IMR-90 (cell line): Measurements from ENCODE around the gene LRRC15. TPM values are rescaled to one million over a fixed set of nuclear protein-coding genes. Genes with fewer than 3 reads are reported as not detected.

Source experiments
- ATAC-seq: fragments of 200-7000 bp; cut with Tn5 transposase; 2 replicates; pipeline ENCODE4 v1.9.1; 2020; ENCODE audit warnings: low read depth, mild to moderate bottlenecking, moderate library complexity
- BruUV-seq: library from RNA; stranded (reverse); fragments of 400-500 nt; replicated peaks from 2 replicates; lab custom pipeline; 2021; lab: Mats Ljungman, UMichigan
- CTCF ChIA-PET: fragments of 300-600 bp; formaldehyde crosslinking; extraction: SDS; loops from one replicate; lab custom pipeline; 2021; ENCODE audit warnings: antibody characterized with exemption; lab: Yijun Ruan, JAX
- POLR2A ChIA-PET: fragments of 300-600 bp; sonication (Branson Sonifier 250); formaldehyde crosslinking; loops from one replicate; lab custom pipeline; 2022; ENCODE audit warnings: antibody characterized with exemption; ENCODE audit not compliant: unreplicated experiment; lab: Charles Lee
- DNase-seq: peaks from one replicate; pipeline ENCODE4 v3.0.0; 2013
- H2AFZ ChIP-seq: replicated peaks from 2 replicates; pipeline ENCODE3; 2013; ENCODE audit warnings: low read length, mild to moderate bottlenecking; ENCODE audit not compliant: poor library complexity
- H2AK5ac ChIP-seq: 2 replicates; pipeline ENCODE4 v1.6.1; 2013; ENCODE audit warnings: low read depth, low read length, inconsistent platforms
- H2AK9ac ChIP-seq: replicated peaks from 2 replicates; pipeline ENCODE3; 2013; ENCODE audit warnings: mild to moderate bottlenecking, low read depth, low read length, moderate library complexity; ENCODE audit not compliant: poor library complexity
- H2BK120ac ChIP-seq: 2 replicates; pipeline ENCODE4 v1.6.1; 2013; ENCODE audit warnings: low read depth, low read length, inconsistent platforms
- H2BK15ac ChIP-seq: 3 replicates; pipeline ENCODE4 v1.6.1; 2013; ENCODE audit warnings: low read depth, low read length, inconsistent platforms
- H2BK20ac ChIP-seq: 2 replicates; pipeline ENCODE4 v1.6.1; 2013; ENCODE audit warnings: low read depth, mild to moderate bottlenecking, inconsistent platforms, low read length, moderate library complexity
- H2BK5ac ChIP-seq: 2 replicates; pipeline ENCODE4 v1.6.1; 2013; ENCODE audit warnings: mild to moderate bottlenecking, low read depth, low read length, inconsistent platforms; ENCODE audit not compliant: poor library complexity, severe bottlenecking
- H3K14ac ChIP-seq: replicated peaks from 2 replicates; pipeline ENCODE4 v1.6.1; 2013; ENCODE audit warnings: low read depth, low read length, inconsistent platforms
- H3K18ac ChIP-seq: 2 replicates; pipeline ENCODE4 v1.6.1; 2013; ENCODE audit warnings: low read depth, low read length, control low read depth
- H3K23ac ChIP-seq: 2 replicates; pipeline ENCODE4 v1.6.1; 2013; ENCODE audit warnings: low read depth, low read length, inconsistent platforms
- H3K27ac ChIP-seq: 2 replicates; pipeline ENCODE4 v1.5.1; 2013; ENCODE audit warnings: mild to moderate bottlenecking, control low read depth, low read length; ENCODE audit not compliant: insufficient read depth
- H3K27me3 ChIP-seq: 2 replicates; pipeline ENCODE4 v1.6.1; 2013; ENCODE audit warnings: low read length; ENCODE audit not compliant: control insufficient read depth, insufficient read depth
- H3K36me3 ChIP-seq: 2 replicates; pipeline ENCODE4 v1.6.1; 2013; ENCODE audit warnings: low read length, mixed read lengths; ENCODE audit not compliant: control insufficient read depth, insufficient read depth
- H3K4ac ChIP-seq: 2 replicates; pipeline ENCODE4 v1.6.1; 2013; ENCODE audit warnings: low read depth, low read length, inconsistent platforms
- H3K4me1 ChIP-seq: 2 replicates; pipeline ENCODE4 v1.6.1; 2013; ENCODE audit warnings: low read length, mixed read lengths; ENCODE audit not compliant: control insufficient read depth, insufficient read depth
- H3K4me2 ChIP-seq: 2 replicates; pipeline ENCODE4 v1.6.1; 2013; ENCODE audit warnings: low read depth, mild to moderate bottlenecking, control low read depth, low read length, moderate library complexity
- H3K4me3 ChIP-seq: 2 replicates; pipeline ENCODE4 v1.5.1; 2013; ENCODE audit warnings: low read depth, mild to moderate bottlenecking, control low read depth, low read length, moderate library complexity; ENCODE audit not compliant: insufficient read depth
- H3K56ac ChIP-seq: 2 replicates; pipeline ENCODE4 v1.6.1; 2013; ENCODE audit warnings: low read length, inconsistent platforms; ENCODE audit not compliant: insufficient read depth; ENCODE audit errors: extremely low read depth
- H3K79me1 ChIP-seq, 2 experiments: 2 replicates each; pipeline ENCODE4 v1.6.1; 2013; ENCODE audit warnings: low read length in 2 of 2, inconsistent platforms in 1 of 2, low read depth in 1 of 2
- H3K9ac ChIP-seq: 2 replicates; pipeline ENCODE4 v1.6.1; 2013; ENCODE audit warnings: low read depth, low read length, control low read depth
- H3K9me1 ChIP-seq: 2 replicates; pipeline ENCODE4 v1.6.1; 2013; ENCODE audit warnings: low read length, inconsistent platforms; ENCODE audit not compliant: insufficient read depth
- H3K9me3 ChIP-seq: 2 replicates; pipeline ENCODE4 v1.6.1; 2013; ENCODE audit warnings: low read length; ENCODE audit not compliant: control insufficient read depth, insufficient read depth
- H4K20me1 ChIP-seq: 2 replicates; pipeline ENCODE4 v1.6.1; 2013; ENCODE audit warnings: low read length, inconsistent platforms; ENCODE audit not compliant: insufficient read depth
- H4K5ac ChIP-seq: 2 replicates; pipeline ENCODE4 v1.6.1; 2013; ENCODE audit warnings: mild to moderate bottlenecking, low read depth, low read length, control low read depth
- H4K8ac ChIP-seq, 2 experiments: 2 replicates each; pipeline ENCODE4 v1.6.1; 2013; ENCODE audit warnings: low read depth in 2 of 2, low read length in 2 of 2, control low read depth in 1 of 2, inconsistent platforms in 1 of 2
- H4K91ac ChIP-seq: 2 replicates; pipeline ENCODE4 v1.6.1; 2013; ENCODE audit warnings: low read depth, low read length, inconsistent platforms; ENCODE audit not compliant: insufficient read depth
- CHD1 ChIP-seq: IDR thresholded peaks from 2 replicates; pipeline ENCODE4 v1.6.1; 2012; ENCODE audit warnings: low read depth, low read length, improper control_type of control experiment
- MAFK ChIP-seq: IDR thresholded peaks from 2 replicates; pipeline ENCODE4 v1.6.1; 2012; ENCODE audit warnings: low read depth, low read length, improper control_type of control experiment
- POLR2A ChIP-seq: IDR thresholded peaks from 2 replicates; pipeline ENCODE4 v1.6.1; 2012; ENCODE audit warnings: mild to moderate bottlenecking, low read depth, low read length
- RAD21 ChIP-seq: IDR thresholded peaks from 2 replicates; pipeline ENCODE4 v1.6.1; 2012; ENCODE audit warnings: low read length, improper control_type of control experiment
- RFX5 ChIP-seq: IDR thresholded peaks from 2 replicates; pipeline ENCODE4 v1.8.0; 2012; ENCODE audit warnings: low read depth, mild to moderate bottlenecking, low read length, moderate library complexity
- SMC3 ChIP-seq: fragments of 150-350 bp; IDR thresholded peaks from 2 replicates; pipeline ENCODE4 v1.6.1; 2016; ENCODE audit warnings: low read depth, mild to moderate bottlenecking, antibody characterized with exemption, low read length, moderate library complexity
- USF2 ChIP-seq: fragments of 150-350 bp; IDR thresholded peaks from 2 replicates; pipeline ENCODE4 v1.6.1; 2017; ENCODE audit warnings: mild to moderate bottlenecking, antibody characterized with exemption, low read length, low read depth
- WGBS, 2 experiments: methylation state at CpG; one replicate each; pipeline versions ENCODE4 v1.1.5 to v1.1.7; 2013; ENCODE audit warnings: missing lambda C conversion rate in 2 of 2; ENCODE audit not compliant: insufficient read length in 1 of 2; ENCODE audit errors: extremely low coverage in 2 of 2; 5-methylcytosine and 5-hydroxymethylcytosine counted together
- dilution Hi-C: fragments of 300-500 bp; cut with HindIII; formaldehyde crosslinking; loops from one replicate; pipeline ENCODE4 v1.14.3; 2018; ENCODE audit warnings: low sequenced_read_pairs; ENCODE audit not compliant: unreplicated experiment
- in situ Hi-C: fragments of 300-500 bp; cut with MboI; formaldehyde crosslinking; loops from 3 replicates; pipeline ENCODE4 v1.14.3; 2019; ENCODE audit warnings: low sequenced_read_pairs, inconsistent platforms, mixed read lengths
- intact Hi-C: fragments of 100-400 bp; cut with micrococcal nuclease; formaldehyde crosslinking; loops from 2 replicates; pipeline ENCODE4 v1.10.0; 2022
- polyA plus RNA-seq, 3 experiments: library from polyadenylated mRNA; depleted of rRNA; stranded (reverse); fragments of >200 nt; gene quantifications; 2 replicates each; pipeline ENCODE4 v1.2.3, GENCODE V29; 2012; ENCODE audit warnings: low replicate concordance in 1 of 3
- total RNA-seq: library from RNA; depleted of rRNA; stranded (reverse); fragments of >200 nt; gene quantifications from 2 replicates; pipeline ENCODE4 v1.2.3, GENCODE V29; 2012

The LRRC15 gene
- total and polyA plus RNA-seq, 2 of the 4 experiments (the other 2 are of a cell fraction) = 2.5 to 9.0 TPM

- BruUV-seq = no TSS peak
- no peak overlapping the region for H3K56ac ChIP-seq
- no CpG with 5 or more reads among the region's 7 CpGs for WGBS, 2 experiments
- no peak overlapping the region for H2AK5ac ChIP-seq
- H3K9ac ChIP-seq = no peak overlapping the region
- H2BK120ac ChIP-seq = no peak overlapping the region
- in situ Hi-C loops (no loop called here), dilution Hi-C loops (no loop called here), intact Hi-C loops (no loop called here)
- CTCF ChIA-PET = no interaction called here
- no peak overlapping the region for H3K4ac ChIP-seq
- H3K18ac ChIP-seq = no peak overlapping the region
- H2BK15ac ChIP-seq = no peak overlapping the region
- TF ChIP-seq CHD1 (no peak), SMC3 (no peak), RFX5 (no peak), USF2 (no peak), RAD21 (no peak), POLR2A (no peak), MAFK (no peak)
- no peaks in the 10 kb centered on the region; the same call in none of the 2 replicates for H3K9me3 ChIP-seq
- no peak for DNase-seq
- peaks cover 35% of the 10 kb centered on the region for H3K27me3 ChIP-seq
- no peaks in the 10 kb centered on the region for H4K20me1 ChIP-seq
- H3K27ac ChIP-seq = no peak overlapping the region
- no peak overlapping the region for H2BK5ac ChIP-seq
- no peak overlapping the region for H4K5ac ChIP-seq
- H3K9me1 ChIP-seq = no peaks in the 10 kb centered on the region
- no peak overlapping the region for H3K4me3 ChIP-seq
- no peak overlapping the region for H2AK9ac ChIP-seq
- no peak overlapping the region for H3K14ac ChIP-seq
- H3K4me2 ChIP-seq = no peak overlapping the region
- H2BK20ac ChIP-seq = no peak overlapping the region
- POLR2A ChIA-PET = no interaction called here
- H2AFZ ChIP-seq = no peak overlapping the region
- no peak overlapping the region for H3K23ac ChIP-seq
- H3K36me3 ChIP-seq = no peaks in the 10 kb centered on the region
- no peaks in the 10 kb centered on the region for H3K79me1 ChIP-seq
- H4K8ac ChIP-seq = no peak overlapping the region
- ATAC-seq = no peak
- no peak overlapping the region for H4K91ac ChIP-seq
- H3K4me1 ChIP-seq = no peaks in the 10 kb centered on the region
Measured at GRCh38 chr3:194386648-194387047, 17.1 kb upstream of the LRRC15 start.
